Ramos (cell line): ENCODE measurements around the gene ATP6V0D1.
"Not testable (repeated sequence)": the region's sequence is repeated elsewhere in the genome, so short reads cannot be mapped to it uniquely, and the experiment has no call there.

Experiments used
- in situ Hi-C: fragments of 300-500 bp; cut with MboI; formaldehyde crosslinking; loops from one replicate; pipeline ENCODE4 v1.14.3; 2022; ENCODE audit warnings: low sequenced_read_pairs; ENCODE audit not compliant: unreplicated experiment

ATP6V0D1 gene

DNA sequence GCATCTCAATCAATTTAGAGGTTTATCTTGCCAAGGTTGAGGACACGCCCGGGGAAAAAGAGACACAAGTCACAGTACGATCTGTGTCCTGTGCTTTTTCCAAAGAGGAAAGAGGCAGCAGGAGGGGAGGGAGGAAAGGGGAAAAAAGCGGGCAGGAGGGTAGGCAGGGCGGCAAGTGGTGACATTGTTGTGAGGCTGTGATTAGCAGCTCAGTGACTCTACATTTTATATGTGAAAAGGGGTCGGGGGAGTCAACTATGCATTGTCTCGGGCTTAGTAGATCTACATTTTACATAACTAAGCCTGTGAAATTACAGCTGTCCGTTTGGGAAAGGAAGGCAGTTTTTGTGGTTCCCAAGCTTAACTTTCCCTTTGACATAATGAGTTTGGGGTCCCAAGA lies 25.5 kb upstream of the ATP6V0D1 start:
- in situ Hi-C loops, result no loop called here

DNA sequence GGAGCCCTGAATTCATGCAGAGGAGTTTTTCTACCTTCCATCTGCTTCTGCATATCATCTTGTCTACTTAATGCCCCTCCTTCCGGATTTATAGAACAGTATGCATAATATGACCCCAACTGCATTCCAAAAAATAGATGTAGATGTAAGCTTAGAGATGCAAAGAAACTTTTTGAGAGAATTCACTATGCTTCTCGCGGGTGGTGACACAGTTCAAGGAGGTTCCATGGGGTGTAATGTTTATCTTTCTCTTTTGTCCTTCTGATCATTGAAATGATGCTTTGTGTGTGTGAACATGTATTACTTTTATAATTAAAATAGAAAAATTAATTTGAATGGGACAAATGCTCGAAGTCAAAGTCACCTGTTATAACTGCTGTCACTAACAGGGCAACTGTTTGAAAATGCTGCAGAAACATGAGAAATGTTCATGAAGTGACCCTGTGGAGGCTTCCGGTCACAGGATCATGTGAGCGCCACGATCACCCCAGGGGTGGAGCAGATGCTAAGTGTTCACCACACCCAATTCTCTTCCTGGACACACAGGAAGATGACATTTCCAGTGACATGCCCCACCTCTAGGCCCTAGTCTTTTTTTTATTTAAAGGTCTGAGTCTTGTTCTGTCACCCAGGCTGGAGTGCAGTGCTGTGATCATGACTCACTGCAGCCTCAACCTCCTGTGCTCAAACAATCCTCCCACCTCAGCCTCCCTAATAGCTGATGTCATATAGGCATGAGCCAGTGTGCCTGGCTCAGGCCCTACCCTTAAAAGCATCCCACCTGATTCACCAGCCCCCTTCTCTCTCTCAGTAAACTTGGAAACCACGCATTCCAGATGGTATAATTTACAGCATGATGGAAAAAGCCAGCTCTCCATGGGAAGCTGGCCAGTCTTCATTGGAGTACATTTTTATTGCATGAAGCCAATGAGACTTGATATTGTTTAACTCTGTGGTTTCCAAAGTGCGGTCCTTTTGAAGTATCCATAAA lies 23.4 kb upstream of the ATP6V0D1 start:
- in situ Hi-C loops, result no loop called here

DNA sequence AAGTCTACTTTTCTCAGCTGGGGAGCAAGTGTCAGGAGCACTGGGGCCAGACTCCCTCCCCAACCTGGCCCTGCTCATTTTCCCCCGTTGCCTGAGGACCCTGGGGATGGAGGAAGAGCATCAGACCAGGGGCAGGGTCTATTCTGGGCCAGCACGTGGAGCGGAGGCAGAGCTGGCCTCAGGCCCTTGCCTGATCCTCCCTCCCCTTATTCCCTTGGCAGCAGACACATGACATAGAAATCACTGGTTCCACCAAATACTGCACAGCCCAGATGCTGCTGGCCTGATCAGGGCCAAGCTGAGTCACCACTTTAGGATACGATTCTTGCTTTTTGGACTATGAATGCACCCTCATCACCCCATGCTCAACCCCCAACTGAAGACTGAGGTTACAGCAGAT lies 18.1 kb upstream of the ATP6V0D1 start:
- in situ Hi-C loops, result loop anchor here (10.0 kb wide), 1 partner anchor 426 kb away; no protein-coding TSS in a partner anchor

DNA sequence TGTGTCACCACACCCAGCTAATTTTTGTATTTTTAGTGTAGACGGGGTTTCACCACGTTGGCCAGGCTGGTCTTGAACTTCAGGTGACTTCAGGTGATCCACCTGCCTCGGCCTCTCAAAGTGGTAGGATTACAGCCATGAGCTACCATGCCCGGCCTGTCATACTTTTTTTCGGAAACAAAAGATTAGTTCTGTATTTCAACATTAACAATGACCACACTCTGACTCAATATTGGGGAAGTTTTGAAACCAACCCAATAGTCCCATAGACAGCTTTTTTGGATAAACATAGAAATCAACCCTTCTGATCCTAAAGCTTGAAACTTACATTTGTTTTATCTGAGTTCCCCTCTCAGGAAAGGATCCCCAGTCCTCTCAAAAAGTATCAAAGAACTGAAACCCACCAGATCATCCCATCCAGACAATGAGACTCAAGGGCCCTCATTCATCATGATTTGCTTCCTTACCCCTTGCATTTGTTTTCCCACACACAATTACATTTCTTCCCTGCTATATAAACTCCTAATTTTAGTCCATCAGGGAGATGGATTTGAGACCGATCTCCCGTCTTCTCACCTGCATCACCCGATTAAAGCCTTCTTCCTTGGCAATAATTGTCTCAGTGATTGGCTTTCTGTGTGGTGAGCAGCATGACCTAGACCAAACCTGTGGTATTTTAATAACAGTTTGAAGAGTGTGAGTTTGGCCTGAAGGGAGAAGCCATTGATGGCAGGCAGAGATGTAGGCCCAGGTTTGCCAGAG lies 9.6 kb upstream of the ATP6V0D1 start:
- in situ Hi-C loops, result loop anchor here (10.0 kb wide), 1 partner anchor 434 kb away; no protein-coding TSS in a partner anchor

DNA sequence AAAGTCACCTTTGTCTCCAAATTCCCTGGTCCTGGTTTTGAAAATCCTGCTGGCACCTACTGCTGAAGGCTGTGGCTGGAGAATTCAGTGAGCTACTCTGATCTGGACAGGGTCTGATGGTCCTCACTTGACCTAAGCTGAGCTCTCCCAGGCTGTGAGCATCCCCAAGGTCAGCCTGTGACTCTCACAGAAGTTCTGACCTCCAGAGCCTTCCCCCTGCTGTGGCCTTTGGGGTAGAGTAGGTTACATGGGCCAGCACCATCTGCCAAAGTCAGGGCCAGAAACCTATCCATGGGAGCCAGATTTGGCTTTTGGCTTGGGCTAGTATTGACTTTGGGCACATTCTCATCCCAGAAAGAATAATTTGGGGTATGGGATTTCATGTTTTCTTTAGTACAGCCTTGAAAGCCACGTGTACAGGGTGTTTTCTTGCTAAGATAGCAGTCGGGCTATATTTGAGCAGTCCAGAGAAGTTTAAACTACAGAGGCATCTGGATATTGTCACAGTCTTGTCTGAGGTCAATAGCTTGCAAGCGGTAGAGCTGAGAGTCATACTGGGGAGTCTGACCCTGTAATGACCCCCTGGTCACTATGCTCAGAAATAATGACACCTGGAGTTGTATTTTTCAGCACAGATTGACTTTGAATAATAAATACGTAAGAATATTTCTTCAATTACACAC lies 8.6 kb upstream of the ATP6V0D1 start:
- in situ Hi-C loops, result loop anchor here (10.0 kb wide), 1 partner anchor 435 kb away; no protein-coding TSS in a partner anchor

DNA sequence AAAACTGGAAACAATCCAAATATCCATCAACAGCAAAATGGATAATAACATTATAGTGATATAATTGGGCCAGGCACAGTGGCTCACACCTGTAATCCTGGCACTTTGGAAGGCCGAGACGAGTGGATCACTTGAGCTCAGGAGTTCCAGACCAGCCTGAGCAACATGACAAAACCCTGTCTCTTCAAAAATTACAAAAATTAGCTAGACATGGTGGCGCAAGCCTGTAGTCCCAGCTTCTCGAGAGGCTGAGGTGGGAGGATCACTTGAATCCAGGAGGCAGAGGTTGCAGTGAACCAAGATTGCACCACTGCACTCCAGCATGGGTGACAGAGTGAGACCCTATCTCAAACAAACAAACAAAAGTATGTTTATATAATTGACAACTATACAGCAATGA lies 6.6 kb upstream of the ATP6V0D1 start:
- in situ Hi-C loops, result not testable (repeated sequence)

DNA sequence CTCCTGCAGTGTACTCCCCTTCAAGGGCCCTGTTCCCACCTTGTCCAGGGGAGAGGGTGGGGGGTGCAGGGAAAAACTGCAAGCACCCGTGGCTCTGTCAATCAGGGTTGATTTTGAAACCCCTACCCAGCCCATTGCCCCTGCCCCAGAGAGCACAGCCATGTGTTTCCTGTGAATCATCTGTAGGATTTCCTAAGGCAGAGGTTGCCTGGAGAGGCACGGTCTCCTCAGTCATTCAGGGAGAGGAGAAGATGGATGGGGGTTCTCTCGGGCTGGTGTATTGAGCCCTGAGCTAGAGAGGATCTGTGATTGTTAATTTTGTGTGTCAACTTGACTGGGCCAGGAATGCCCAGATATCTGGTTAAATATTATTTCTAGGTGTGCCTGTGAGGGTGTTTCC lies 5.8 kb upstream of the ATP6V0D1 start:
- in situ Hi-C loops, result no loop called here

DNA sequence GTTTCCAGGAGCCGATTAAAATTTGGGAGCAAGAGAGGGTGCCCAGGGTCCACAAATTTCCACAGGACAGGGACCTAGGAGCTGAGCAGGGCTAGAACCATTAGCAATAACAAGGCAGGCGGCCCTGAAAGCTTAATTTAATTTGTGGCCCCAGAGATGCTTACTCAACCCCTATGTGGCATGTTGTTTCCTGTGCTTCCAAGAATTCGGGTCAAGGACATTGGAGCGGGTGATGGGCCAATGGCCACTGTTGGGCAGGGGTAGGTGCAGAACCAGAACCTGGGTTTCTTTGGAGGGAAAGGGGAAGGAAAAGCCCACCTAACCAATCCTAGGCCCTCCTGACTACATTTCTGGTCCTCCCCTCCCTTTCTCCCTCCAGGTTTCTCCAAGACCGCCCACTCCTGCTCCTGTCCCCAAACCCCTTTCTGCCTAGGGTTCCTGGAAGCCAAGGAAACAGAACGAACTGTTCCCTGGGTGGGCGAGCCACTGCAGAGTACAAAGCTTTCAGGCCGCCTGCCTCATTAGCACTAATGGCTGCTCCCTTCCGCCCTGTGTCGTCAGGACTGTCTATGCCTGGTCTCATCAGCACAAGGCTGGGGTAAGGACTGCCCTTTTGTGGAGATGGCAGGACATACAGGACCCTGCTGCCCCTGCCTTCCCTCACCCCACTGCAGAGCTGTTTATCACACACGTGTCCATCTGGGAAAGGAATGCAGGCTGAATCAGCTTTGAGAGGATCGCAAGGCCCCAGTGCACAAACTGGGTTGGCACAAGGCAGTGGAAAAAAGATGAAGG lies 3.0 kb upstream of the ATP6V0D1 start:
- in situ Hi-C loops, result no loop called here

DNA sequence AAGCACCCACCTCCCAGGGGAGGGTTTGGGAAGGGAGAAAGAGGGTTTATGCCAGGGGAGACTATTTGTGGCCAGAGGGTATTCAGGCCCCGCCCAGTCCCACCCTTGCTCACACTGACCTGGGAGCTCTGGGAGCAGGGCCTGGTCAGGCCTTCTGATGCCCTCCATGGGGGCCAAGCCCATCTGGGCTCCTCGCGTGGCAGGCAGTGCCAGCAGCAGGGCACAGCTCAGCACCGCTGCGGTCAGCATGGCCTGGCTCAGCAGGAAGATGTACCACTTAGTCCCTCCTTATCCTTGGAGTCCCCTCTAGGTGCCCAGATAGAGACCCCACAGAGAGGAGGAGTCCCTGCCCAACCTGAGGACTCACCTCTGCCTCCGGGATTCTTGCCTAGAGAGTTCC lies 2.2 kb upstream of the ATP6V0D1 start, which contains the start of gene AGRP:
Gene AGRP (minus strand): TSS at position 398 of the 400 bp plus-strand sequence. CDS start 149 bp downstream, at position 249.
- in situ Hi-C loops, result no loop called here

DNA sequence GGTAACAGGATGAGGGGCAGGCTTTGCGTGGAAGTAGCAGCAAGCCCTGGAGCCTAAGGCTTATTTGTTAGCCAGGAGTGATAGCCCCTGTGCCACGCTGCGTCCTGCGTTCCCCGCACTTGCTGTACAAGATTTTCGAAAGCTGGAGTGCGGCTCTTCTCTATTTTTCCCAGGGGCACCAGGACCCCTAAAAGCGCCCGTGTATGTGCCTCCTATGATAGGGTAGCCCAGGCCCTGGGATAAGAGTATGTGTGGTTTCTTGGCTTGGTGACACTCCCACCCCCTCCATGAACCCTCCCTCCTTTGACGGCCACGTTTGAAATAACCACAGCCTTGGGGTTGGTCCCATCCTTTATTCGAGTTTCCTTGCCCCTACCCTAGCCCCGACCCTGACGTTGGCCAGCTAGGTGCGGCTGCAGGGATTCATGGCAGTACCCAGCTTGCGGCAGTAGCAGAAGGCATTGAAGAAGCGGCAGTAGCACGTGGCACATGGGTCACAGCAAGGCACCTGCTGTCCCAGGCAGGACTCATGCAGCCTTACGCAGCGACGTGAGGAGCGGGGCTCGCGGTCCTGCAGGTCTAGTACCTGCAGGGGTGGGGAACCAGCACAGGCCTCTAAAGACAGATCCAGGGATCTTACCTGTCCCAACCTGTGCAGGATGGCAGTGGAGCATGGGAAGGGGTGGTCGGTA lies 1.4 kb upstream of the ATP6V0D1 start:
- in situ Hi-C loops, result no loop called here

DNA sequence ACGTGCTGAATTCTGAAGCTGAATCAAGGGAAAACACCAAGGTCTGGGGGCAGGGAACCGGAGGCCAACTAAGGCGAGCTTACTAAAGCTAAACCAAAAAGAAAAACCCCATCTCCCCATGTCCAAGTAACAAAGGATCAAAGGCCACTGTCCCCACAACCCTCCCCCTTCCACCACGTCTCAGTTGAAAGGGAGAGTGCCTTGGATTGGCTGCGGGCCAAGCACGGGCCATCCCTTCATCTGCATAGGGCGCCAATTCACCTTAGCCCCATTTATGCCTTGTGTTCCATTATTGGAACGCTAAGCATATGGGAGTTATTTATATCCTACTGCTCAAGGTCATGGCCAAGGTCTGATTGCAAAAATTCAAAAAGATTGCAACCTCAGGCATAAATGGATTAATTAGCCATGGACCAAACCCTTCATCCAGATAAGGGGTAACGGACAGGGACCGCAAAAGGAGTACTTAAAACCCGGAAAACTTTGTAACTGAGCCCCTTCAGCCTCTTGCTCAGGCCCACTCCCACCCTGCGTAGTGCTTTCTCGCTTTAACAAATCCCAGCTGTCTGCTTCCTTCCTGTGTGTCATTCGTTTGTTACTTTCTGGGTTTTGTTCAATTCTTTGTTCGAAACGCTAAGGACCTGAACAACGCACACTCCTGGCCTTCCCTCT lies 740 bp upstream of the ATP6V0D1 start:
- in situ Hi-C loops, result no loop called here

DNA sequence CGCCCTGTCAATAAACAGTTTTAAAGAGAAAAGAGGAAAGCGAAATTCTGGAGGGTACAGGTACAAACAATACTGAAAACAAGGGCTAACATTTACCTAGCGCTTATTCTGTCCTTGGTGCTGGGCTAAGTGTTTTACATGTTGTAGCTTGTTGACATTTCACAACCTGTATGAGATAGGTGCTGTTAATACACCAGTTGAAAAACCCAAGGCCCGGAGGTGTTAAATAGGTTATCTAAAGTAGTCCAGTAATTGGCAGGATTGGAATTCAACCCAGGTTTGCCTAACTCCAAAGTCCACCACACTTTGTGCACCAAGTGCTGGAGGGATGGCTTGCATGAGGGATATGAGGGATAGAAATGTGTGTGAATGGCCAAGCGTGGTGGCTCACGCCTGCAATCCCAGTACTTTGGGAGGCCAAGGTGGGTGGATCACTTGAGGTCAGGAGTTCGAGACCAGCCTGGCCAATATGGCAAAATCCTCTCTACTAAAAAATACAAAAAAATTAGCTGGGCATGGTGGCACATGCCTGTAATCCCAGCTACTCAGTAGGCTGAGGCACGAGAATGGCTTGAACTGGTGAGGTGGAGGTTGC lies 2.9 kb downstream of the ATP6V0D1 start:
- in situ Hi-C loops, result no loop called here

DNA sequence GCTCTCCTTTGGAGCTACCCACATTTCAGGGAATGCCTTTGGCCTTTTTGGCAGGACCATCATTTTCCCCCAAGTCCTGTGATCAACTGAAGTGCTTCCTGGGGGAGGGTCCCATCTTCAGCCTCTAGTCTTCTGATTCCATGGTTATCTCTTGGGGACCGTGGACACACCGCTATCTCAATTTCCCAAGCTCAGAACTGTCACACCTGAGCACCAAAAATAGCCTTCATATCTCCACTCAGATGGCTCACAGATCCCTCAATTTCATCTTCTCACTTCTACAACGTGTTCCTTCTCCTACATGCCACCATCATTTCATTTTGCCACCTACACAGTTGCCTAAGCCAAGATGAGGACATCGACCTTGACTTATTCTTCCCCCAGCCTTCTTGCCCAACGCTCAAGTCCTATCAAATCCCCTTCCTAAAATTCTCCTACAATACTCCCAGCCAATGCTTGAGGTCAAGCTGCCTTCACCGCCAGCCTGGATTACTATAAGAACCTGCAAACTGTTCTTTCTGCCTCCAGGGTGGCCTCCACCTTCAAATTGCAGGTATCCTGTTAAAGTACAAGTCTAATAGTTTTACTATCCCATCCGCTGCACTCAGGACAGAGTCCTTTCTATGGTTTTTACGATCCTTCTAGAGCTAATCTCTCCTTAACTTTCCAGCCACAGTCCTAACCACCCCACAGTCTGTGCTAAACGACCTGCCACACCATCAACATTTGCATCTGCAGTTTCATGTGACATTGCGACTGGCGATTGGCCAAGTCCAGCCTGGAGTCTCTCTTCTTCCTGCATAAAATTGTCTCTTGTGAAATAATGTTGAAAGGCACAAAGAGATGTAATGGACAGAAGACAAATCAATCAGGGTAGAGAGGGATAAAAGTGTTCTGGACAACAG lies 6.2 kb downstream of the ATP6V0D1 start:
- in situ Hi-C loops, result no loop called here

DNA sequence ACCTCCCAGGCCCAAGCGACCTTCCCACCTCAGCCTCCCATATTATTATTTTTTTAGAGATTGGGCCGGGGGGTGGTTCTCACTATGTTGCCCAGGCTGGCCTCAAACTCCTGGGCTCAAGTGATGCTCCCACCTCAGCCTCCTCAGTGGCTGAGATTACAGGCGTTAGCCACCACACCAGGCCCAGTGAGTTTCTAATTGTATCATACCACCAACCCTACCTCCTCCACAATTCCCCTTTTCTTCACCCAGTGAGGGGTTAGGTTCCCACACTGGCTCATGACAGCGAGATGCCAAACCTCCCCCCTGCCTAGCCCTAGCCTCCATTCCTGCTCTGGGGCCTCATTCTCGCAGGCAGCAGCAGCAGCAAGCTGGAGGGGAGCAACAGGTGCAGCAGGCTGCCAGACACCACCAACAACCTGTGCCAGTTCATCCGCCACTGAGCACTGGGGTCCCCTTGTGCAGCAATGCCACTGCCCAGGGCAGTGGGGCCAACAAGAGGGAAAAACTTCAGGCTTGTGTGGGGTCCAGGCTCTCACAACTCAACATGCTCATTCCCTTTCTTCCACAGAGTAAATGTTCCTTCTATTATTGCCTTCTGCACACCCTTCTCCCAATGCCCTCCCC lies 9.1 kb downstream of the ATP6V0D1 start:
- in situ Hi-C loops, result no loop called here

DNA sequence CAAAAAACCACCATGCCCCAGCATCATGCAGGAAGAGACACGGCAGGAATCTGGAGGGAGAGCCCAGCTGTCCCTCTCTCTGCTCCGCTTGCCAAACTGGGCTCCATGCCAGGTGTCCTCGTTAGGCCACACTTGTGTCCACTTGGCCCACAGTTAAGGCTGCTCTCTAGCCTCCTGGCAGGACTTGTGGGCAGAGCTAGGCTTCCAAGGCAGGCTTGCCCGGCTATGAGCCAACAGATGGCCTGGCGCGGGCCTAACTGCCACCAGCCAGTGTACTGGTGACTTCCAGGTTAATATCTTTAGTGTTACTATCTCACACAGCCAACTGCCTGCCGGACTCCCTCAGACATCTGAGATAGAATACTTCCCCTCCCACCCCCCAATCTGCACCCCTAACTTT lies 10.6 kb downstream of the ATP6V0D1 start:
- in situ Hi-C loops, result no loop called here

DNA sequence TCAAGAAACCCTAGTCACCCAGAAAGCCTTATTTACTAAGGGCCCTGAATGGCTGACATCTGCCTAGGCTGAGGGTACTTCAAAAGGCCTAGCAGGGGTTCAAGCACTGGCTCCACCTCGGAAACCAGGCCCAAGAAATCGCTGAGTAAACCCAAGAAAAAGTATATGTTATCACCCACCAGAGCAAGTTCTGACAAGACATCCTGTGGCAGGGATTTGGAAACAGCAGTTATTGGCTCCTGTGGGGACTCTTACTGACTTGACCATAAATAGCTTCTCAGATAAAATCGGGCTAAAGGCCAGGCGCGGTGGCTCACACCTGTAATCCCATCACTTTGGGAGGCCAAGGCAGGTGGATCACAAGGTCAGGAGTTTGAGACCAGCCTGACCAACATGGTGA lies 12.2 kb downstream of the ATP6V0D1 start:
- in situ Hi-C loops, result no loop called here

DNA sequence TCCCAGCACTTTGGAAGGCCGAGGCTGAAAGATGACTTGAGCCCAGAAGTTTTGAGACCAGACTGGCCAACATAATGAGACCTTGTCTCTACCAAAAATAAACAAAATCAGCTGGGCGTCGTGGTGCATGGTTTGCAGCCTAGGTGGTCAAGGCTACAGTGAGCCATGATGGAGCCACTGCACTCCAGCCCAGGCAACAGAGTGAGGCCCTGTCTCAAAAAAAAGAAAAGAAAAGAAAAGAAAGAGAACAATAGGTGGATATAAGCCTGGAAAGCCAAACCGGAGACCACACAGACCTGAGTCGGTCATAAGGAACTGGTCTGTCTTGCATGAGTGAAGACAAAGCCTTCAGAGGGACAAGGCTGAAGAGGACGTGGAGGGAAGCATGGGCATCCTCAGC lies 14.4 kb downstream of the ATP6V0D1 start:
- in situ Hi-C loops, result no loop called here
